ENCODE results near the gene PCYT2.

PCYT2 gene

DNA sequence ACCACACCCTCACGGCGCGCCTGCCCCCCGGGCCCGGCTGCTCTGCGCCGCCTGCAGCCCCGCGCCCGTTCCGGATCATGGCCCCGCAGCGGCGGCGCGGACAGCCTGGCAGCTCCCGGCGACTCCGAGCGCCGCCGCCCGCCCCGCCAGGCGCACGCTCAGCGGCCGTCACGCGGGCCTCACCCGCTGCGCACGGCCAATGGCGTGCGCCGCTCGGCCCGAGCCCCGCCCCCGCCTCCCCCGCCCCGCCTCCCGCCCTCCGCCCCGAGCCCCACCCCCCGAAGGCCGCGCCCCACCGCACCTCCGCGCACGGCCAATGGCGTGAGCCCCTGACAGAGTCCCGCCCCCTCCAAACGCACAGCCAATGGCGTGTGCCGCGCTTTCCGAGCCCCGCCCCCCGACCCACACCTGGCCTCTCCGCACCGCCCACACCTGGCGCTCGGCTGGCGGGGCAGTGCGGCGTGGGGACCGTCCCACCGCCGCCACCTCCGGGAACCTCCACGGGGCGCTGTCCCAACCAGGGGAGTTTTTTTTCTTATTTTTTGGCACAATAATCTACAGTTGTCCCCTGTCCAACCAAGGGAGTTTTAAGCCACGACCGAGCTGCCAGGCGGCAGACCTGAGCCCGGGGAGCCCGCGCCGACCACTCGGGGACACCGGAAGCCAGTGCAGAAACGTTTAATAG lies at the start of gene PCYT2:
Gene PCYT2 (minus strand): TSS at position 123 of the 685 bp plus-strand sequence. CDS start 44 bp downstream, at position 79.
- Histone ChIP-seq H3K9ac (ENCODE audit: low read length) (peak within 1 kb of the TSS; percentile 30), H3K4me3 (ENCODE audit: low read length) (peak within 1 kb of the TSS; percentile 87), H3K36me3 (ENCODE audit: control insufficient read depth, insufficient read depth, low read length) (peaks cover 28% of the 10 kb centered on the region), H3K27ac (ENCODE audit: low read depth, low read length) (no peak within 1 kb of the TSS), H3K27me3 (ENCODE audit: control insufficient read depth, insufficient read depth, low read length) (no peaks in the 10 kb centered on the region), H3K4me1 (ENCODE audit: control insufficient read depth, insufficient read depth, low read length) (peaks cover 5% of the 10 kb centered on the region)

DNA sequence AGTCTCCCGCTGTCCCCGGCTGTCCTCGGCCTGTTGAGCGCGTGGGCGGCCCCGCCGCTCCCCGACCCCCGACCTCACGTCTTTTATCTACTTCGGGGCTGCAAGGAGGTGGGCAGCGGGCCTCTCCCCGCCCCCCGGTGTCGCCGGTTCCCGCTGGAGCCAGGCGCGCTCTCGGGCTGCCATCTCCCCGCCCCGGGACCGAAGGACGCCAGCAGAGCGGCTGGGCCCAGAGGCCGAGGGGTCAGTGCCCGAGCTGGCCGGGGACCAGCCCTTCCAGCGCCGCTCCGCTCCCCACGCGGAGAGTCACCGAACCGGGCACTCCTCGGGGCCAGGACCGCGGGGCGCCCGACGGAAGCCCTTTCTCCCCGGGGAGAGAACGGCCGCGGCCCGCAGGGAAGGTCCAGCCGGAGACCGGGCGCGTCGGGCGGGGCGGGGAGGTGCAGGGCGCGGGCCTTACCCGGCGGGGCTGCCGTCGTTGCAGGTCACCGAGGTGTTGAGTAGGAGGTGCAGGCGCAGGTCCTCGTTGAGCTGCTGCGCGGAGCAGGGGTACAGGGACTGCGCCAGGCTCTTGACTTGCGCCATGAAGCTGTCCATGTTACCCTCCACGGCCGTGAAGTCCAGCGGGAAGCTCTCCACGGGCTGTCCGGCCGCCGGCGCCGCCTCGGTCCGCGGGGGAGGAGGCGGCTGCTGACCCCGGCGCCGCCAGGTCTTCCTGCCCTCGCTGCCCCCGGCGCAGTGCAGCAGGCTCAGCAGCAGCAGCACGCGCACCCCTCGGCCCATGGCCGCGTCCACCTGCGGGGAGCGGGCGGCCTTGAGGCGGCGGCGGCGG lies 49.1 kb upstream of the PCYT2 start:
- Histone ChIP-seq H3K27me3 (ENCODE audit: control insufficient read depth, insufficient read depth, low read length) (peaks cover 38% of the 10 kb centered on the region), H3K9ac (ENCODE audit: low read length) (no peak overlapping the region), H3K4me3 (ENCODE audit: low read length) (peak overlapping the region; percentile 21)

DNA sequence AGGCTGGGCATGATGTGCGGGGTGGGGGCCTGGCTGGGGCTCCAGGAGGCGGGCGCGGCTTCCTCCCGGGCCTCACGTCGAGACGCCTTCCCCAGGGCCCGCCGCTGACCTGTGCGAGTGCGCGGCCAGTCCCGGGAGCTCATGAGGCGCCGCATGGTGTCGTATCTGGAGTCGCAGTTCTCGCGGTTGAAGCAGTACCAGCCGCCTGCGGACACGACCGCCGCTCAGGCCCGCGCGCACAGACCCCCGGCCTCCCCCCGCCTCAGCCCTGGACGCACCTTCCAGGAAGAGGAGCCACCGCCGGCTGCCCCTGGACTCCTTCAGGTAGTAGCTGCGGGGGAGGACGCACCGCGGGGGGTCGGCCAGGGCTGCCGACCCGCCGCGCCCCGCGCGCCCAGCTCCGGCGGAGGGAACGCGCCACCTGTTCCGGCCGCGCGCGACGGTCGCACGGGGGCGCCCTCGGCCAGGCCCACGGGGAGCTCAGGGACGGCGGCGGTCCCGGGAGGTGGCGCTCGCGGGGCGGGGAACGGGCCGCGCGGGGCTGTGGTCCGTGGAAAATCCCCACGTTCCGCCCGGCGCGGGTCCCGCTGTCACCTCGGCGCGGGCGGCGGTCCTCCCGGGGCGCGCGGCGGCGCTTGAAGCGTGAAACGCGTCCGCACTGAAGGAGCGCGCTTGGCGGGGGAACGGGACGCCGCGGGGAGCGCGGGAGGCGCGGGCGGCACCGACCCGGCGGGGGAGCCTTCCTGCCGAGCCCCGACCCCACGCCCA lies 48.3 kb upstream of the PCYT2 start:
- H3K36me3 ChIP-seq (ENCODE audit: control insufficient read depth, insufficient read depth, low read length), result no peaks in the 10 kb centered on the region
- no peaks in the 10 kb centered on the region for H3K4me1 ChIP-seq (ENCODE audit: control insufficient read depth, insufficient read depth, low read length)
- no peak overlapping the region for H3K9ac ChIP-seq (ENCODE audit: low read length)
- H3K27ac ChIP-seq (ENCODE audit: low read depth, low read length), result no peak overlapping the region
- peak overlapping the region; percentile 21 for H3K4me3 ChIP-seq (ENCODE audit: low read length)
- H3K27me3 ChIP-seq (ENCODE audit: control insufficient read depth, insufficient read depth, low read length), result peaks cover 38% of the 10 kb centered on the region

More for the DNA sequence above, 49.1 kb upstream of the PCYT2 start:
- Histone ChIP-seq H3K4me1 (ENCODE audit: control insufficient read depth, insufficient read depth, low read length) (no peaks in the 10 kb centered on the region), H3K36me3 (ENCODE audit: control insufficient read depth, insufficient read depth, low read length) (no peaks in the 10 kb centered on the region), H3K27ac (ENCODE audit: low read depth, low read length) (no peak overlapping the region)

DNA sequence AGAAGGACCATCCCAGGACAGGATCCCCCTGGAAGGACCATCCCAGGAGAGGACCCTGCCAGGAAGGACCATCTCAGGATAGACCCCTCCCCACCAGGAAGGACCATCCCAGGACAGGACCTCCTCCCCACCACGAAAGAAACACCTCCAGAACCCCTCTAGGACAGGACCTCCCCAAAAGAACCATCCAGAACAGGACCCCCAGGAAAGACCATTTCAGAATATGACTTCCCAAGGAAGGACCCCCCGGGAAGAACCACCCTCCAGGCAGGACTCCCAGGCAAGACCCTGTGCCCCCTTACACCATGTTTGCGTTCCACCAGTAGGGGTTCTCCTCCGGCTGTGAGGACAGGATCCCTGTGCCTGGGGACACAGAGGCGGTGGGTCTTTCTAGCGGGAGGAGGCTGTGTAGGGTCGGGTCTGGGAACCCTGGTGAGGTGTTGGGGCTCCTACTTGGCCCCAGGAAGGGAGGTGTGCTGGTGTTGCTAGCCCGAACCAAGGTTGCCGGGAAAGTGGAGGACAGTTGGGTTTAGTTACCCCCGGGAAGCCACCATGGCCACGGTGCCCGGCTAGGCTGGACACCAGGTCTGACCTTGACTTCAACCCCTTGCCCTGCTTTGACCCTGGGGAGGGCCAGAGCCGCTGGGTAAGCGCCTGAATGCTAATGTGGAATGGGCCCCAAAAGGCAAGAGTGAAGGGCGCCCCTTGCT lies 47.6 kb upstream of the PCYT2 start:
- Histone ChIP-seq H3K27me3 (ENCODE audit: control insufficient read depth, insufficient read depth, low read length) (peaks cover 35% of the 10 kb centered on the region), H3K9ac (ENCODE audit: low read length) (no peak overlapping the region), H3K4me3 (ENCODE audit: low read length) (no peak overlapping the region)

DNA sequence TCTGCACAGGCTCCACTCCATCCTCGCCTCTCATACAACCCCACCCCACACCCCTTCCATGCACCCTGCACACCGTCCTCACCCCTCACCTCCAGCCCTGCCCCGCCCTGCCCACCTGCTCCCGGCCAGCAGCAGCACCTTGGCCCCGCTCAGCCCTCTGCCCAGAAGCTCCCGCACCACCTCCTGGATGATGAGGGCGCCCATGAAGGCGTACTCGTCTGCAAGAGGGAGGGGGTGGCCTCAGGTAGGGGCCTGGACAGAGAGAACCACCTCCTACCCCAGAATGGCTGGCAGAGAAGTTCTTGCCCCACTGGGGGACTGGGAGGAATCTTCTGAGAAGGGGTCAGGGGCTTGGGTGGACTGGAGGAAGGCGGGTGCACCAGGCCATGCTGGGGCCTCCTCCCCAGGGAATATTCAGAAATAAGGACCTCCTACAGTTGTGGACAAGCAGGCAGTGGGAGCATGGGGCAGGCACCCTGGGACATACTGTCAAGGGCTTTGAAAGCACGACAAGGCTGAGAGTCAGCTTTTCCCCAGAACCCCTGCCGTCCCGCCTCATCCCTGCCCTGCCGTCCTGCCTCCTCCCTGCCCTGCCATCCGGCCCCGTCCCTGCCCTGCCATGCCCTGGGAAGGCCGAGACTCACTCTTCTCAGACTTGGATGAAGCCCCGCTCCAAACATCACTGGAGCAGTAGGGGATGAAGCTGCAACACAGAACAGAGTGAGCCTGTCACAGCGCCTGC lies 46.7 kb upstream of the PCYT2 start:
- no peak overlapping the region for H3K27ac ChIP-seq (ENCODE audit: low read depth, low read length)
- H3K9ac ChIP-seq (ENCODE audit: low read length), result no peak overlapping the region
- H3K36me3 ChIP-seq (ENCODE audit: control insufficient read depth, insufficient read depth, low read length), result no peaks in the 10 kb centered on the region
- H3K4me3 ChIP-seq (ENCODE audit: low read length), result no peak overlapping the region
- no peaks in the 10 kb centered on the region for H3K4me1 ChIP-seq (ENCODE audit: control insufficient read depth, insufficient read depth, low read length)
- H3K27me3 ChIP-seq (ENCODE audit: control insufficient read depth, insufficient read depth, low read length), result peaks cover 30% of the 10 kb centered on the region

More for the DNA sequence above, 47.6 kb upstream of the PCYT2 start:
- no peak overlapping the region for H3K27ac ChIP-seq (ENCODE audit: low read depth, low read length)
- H3K36me3 ChIP-seq (ENCODE audit: control insufficient read depth, insufficient read depth, low read length), result no peaks in the 10 kb centered on the region
- H3K4me1 ChIP-seq (ENCODE audit: control insufficient read depth, insufficient read depth, low read length), result no peaks in the 10 kb centered on the region

DNA sequence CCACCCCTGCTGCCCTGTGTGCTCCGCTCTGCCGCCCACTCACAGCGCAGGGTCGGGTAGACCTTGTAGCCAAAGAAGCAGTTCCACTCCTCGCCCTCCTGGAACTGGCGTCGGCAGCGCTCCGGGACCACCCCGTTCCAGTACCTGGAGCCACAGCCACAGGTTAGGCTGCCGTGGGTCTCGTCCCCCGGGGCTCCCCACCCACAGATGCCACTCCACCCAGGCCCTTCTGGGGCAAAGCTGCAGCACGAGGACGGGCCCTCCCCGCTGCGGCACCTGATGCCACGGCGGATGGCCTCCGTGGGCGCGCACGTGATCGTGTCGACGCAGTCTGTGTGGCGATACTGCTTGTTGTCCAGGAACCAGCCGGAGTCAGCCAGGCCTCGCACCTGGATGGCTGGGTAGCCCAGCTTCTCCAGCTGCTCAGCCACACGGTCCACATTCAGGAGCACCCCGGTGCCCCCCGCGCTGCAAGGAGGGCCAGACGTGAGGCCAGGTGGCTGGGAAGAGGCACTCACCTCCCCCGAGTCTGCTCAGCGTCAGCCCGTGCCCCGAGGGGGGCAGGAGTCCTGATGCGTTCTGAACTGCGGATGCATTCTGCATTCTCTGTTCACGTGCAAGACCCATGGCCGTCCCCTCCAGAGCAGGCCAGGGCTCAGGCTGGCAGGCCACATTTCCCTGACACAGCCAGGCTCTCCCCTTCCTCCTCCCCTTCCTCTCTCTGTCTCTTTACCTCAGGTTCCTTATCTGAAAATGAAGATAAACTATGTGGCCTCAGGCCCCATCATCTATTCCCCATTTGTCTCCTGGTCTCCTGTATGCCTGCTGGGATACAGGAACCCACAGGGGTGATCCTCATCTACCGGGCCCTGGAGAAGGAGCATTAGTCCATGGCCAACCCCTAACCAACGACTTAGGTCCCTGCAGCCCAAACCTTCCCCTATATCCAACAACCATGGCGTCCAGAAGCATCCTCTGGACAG lies 45.7 kb upstream of the PCYT2 start:
- Histone ChIP-seq H3K4me3 (ENCODE audit: low read length) (no peak overlapping the region), H3K27me3 (ENCODE audit: control insufficient read depth, insufficient read depth, low read length) (peaks cover 23% of the 10 kb centered on the region), H3K4me1 (ENCODE audit: control insufficient read depth, insufficient read depth, low read length) (no peaks in the 10 kb centered on the region), H3K36me3 (ENCODE audit: control insufficient read depth, insufficient read depth, low read length) (no peaks in the 10 kb centered on the region), H3K27ac (ENCODE audit: low read depth, low read length) (no peak overlapping the region), H3K9ac (ENCODE audit: low read length) (no peak overlapping the region)

DNA sequence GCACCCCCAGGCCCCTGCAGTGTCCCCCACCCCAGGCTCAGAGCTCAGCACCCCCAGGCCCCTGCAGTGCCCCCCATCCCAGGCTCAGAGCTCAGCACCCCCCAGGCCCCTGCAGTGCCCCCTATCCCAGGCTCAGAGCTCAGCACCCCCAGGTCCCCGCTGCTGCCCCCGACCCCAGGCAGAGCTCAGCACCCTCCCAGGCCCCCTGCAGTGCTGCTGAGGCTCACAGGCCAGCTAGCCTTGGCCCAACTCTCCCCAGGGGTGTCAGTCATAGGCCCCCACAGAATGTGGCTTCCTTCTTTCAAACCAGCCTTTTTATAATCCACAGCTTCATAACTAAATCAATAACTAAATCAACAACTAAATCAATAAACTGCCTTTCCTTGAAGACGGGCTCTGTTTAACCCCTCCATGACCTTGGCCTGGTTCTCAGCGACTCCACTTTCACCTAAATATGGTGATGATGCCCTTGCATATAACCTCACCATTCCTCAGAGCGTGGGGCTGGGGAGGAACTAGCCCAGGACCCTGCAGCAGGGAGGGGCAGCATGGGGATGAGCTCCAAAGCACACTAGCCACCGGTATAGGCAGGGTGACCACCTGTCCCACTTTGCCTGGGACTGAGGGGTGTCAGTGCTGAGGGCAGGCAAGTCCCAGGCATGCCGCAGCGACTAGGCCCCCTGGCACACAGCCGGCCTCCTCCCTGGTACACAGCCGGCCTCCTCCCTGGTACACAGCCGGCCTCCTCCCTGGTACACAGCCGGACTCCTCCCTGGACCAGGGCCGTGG lies 44.8 kb upstream of the PCYT2 start:
- Histone ChIP-seq H3K4me3 (ENCODE audit: low read length) (no peak overlapping the region), H3K36me3 (ENCODE audit: control insufficient read depth, insufficient read depth, low read length) (no peaks in the 10 kb centered on the region), H3K9ac (ENCODE audit: low read length) (no peak overlapping the region), H3K27ac (ENCODE audit: low read depth, low read length) (no peak overlapping the region), H3K27me3 (ENCODE audit: control insufficient read depth, insufficient read depth, low read length) (peaks cover 19% of the 10 kb centered on the region), H3K4me1 (ENCODE audit: control insufficient read depth, insufficient read depth, low read length) (no peaks in the 10 kb centered on the region)

DNA sequence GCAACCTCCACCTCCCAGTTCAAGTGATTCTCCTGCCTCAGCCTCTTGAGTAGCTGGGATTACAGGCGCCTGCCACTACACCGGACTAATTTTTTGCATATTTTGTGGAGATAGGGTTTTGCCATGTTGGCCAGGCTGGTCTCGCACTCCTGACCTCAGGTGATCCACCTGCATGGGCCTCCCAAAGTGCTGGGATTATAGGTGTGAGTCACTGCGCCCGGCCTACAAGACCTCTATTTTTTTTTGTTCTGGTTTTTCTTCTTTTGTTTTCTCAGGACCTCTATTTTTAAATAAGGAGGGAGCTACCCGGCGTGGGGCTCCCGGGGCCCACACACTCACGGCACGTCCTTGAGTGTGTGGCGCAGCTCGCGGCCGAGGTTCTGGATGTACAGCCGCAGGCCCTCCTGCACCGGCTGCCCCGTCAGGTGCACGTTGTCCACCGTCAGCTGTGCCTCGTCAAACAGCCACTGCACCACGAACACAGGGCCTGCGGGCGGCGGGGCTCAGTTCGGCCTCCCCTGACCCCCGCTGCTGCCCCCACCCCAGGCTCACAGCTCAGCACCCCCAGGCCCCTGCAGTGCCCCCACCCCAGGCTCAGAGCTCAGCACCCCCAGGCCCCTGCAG lies 44.0 kb upstream of the PCYT2 start:
- Histone ChIP-seq H3K4me1 (ENCODE audit: control insufficient read depth, insufficient read depth, low read length) (no peaks in the 10 kb centered on the region), H3K4me3 (ENCODE audit: low read length) (no peak overlapping the region), H3K9ac (ENCODE audit: low read length) (no peak overlapping the region), H3K36me3 (ENCODE audit: control insufficient read depth, insufficient read depth, low read length) (no peaks in the 10 kb centered on the region), H3K27ac (ENCODE audit: low read depth, low read length) (no peak overlapping the region), H3K27me3 (ENCODE audit: control insufficient read depth, insufficient read depth, low read length) (peaks cover 17% of the 10 kb centered on the region)

DNA sequence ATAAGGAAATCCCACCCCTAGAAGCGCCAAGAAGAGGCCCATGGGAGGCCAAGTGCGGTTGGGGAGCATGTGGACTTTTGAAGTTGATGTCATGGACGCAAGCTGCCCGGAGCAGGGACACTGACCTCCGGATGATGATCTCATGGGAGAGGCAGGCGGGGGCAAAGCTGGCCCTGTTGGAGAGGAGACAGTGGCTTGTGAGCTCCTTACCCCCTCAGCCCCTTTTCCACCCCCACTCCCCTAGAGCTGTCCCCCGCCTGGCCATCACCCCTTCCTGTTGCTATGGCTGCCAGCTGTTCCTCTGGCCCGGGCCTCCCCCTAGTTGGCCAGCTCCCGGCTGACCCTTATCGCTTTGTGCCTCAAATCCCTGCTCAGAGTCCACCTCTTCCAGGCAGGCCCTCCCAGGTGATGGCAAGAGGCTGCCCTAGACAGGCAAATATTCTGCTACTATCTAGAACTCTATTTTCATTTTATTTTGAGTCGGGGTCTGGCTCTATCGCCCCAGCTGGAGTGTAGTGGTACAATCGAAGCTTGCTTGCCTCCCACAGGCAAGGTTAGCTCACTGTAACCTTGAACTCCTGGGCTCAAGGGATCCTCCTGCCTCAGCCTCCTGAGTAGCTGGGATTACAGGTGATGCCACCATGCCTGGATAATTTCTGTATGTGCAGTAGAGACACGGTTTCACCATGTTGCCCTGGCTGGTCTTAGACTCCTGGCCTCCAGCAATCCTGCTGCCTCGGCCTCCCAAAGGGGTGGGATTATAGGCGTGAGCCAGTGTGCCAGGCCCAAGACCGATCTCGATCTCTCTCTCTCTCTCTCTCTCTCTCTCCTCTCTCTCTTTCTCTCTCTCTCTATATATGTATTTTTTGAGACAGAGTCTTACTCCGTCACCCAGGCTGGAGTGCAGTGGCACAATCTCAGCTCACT lies 43.2 kb upstream of the PCYT2 start:
- H3K4me1 ChIP-seq (ENCODE audit: control insufficient read depth, insufficient read depth, low read length), result no peaks in the 10 kb centered on the region
- H3K4me3 ChIP-seq (ENCODE audit: low read length), result no peak overlapping the region
- no peak overlapping the region for H3K9ac ChIP-seq (ENCODE audit: low read length)
- no peak overlapping the region for H3K27ac ChIP-seq (ENCODE audit: low read depth, low read length)
- H3K27me3 ChIP-seq (ENCODE audit: control insufficient read depth, insufficient read depth, low read length), result peaks cover 13% of the 10 kb centered on the region
- H3K36me3 ChIP-seq (ENCODE audit: control insufficient read depth, insufficient read depth, low read length), result no peaks in the 10 kb centered on the region

All from rectal smooth muscle tissue (tissue), 1 donor.